GM21528 (cell line): ENCODE measurements around the gene INPP4A.

Source experiments
- ATAC-seq: cut with Tn5 transposase; IDR thresholded peaks from one replicate; pipeline ENCODE4 v1.9.1; 2021; ENCODE audit warnings: mild to moderate bottlenecking, moderate library complexity; ENCODE audit not compliant: unreplicated experiment, low FRiP score

INPP4A gene

GRCh38 chr2:98509542-98510321, 65.1 kb downstream of the INPP4A start:
- no peak for ATAC-seq

GRCh38 chr2:98510322-98510662, 65.6 kb downstream of the INPP4A start:
- ATAC-seq: no peak

DNA sequence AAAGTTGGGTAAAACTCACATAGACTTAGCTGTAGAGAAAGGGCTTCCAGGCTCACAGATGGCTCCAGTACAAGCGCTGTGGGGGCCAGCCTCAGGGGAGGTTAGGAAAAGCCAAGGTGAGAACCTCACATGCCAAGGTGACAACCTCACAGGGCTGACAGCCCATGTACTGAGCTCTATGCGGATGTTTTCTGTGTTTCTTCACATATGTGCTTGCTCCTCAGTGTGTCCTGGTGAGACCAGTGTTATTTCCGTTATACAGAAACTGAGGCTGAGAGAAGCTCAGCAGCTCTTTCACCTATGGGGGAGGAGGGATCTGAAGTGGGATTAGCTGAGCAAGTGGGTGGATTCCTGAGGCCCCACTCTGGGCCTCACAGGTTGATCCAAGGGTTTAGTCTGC, 67.3 kb downstream of the INPP4A start:
- no peak for ATAC-seq

GRCh38 chr2:98512699-98513098, 68.0 kb downstream of the INPP4A start:
- no peak for ATAC-seq

DNA sequence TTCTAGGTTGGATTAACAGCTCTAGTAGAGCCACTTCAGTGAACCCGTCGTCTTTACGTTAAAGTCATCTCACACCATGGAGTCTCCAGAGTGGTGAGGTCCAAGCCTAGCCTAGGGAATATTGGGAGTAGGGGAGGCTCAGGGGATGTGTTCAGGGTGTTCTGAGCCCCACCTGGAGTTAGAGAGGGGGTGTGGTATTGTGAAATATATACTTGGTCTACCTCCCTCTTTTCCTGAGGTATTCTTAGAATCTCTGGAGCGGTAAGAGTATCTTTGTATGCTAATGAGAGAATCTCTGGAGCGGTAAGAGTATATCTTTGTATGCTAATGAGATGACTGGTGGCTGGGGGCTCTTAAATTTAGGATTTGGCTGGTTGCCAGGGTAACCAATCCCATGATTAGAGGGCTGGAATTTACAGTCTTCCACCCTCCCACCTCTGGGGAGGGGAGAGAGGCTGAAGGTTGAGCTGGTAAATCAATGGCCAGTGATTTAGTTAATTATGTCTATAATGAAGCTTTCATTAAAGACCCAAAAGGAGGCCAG, 69.5 kb downstream of the INPP4A start:
- no peak for ATAC-seq

- ATAC-seq: no peak
These were observed 70.2 kb downstream of the INPP4A start for GRCh38 chr2:98514879-98515249.

GRCh38 chr2:98515250-98515991, 70.8 kb downstream of the INPP4A start:
- no peak for ATAC-seq

DNA sequence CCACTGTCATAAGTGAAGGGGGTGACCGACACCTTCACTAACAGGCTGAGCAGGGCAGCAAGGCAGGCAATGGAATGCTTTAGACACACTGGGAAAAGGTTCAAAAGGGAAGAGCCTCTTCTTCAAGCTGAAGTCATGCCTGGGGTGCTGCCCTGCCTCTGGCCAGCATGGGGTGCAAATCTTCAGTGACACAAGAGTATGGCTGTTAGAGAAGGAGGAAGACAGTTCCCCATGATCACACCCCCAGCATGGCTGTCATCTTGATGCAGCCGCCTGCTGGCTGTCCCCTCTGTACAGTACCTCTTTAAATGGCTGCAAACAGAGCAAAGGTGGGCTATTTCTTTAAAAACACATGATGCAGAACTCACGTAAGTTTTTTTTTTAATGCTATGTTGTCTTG, 71.9 kb downstream of the INPP4A start:
- no peak for ATAC-seq

- ATAC-seq: no peak
These were observed 73.0 kb downstream of the INPP4A start for GRCh38 chr2:98517636-98518035.

- ATAC-seq: no peak
These were observed 73.4 kb downstream of the INPP4A start for GRCh38 chr2:98518101-98518500.

- no peak for ATAC-seq
These were observed 74.5 kb downstream of the INPP4A start for GRCh38 chr2:98519156-98519555.

DNA sequence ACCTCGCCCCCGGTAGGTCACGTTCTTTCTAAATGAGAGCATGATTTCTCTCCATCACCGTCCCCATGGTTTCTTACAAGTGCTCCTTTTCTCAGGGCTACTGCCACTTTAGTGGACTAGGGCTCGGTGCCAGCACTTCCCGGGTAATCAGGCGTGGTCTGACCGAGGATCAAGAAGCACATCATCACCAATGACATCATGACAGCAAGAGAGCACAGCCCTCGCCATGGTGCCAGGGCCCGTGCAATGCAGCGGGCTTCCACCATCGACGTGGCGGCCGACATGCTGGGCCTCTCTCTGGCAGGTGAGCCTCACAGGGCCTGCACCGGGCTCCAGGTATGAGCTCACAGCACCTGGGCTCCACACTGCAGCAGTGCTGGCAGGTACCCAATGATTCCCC, 75.2 kb downstream of the INPP4A start:
- ATAC-seq: no peak

DNA sequence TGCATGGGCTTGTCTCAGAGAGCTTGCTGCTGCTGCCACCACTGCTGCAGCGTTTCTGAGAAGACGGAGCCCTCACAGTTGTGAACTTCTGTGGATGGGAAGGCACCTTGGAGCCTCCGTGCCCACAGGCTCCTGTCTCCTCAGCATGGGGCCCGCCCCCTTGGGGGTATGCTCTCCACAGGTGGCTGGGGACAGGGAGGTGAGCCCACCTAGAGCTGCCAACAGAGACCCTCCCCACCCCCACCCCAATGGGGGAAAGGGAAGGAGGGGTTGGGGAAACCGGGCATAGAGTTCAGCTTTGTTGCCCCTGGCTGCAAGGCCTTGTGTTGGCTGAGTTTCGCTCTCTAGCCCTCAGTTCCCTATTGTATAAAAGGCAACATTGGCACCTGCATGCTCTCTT, 76.1 kb downstream of the INPP4A start:
- ATAC-seq: no peak

DNA sequence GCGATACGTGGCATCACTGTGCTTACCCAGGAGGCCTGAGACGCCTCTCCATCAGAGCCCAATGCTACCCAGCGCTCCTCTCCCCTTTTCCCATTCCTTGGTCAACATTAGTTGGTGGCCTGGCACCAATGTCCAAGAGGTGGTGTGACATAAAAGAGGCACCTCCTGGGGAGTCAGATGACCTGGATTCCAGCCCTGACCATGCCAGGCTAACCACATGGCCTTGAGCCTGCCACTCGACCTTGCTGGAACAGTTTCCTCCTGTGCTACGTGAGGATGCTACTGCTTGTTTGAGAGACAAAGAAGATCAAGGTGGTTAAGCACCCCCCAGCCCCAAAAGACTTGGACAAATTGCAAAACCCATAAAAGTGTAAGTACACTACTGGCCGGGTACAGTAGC, 76.6 kb downstream of the INPP4A start:
- no peak for ATAC-seq

- no peak for ATAC-seq
These were observed 78.2 kb downstream of the INPP4A start for GRCh38 chr2:98522854-98523253.

DNA sequence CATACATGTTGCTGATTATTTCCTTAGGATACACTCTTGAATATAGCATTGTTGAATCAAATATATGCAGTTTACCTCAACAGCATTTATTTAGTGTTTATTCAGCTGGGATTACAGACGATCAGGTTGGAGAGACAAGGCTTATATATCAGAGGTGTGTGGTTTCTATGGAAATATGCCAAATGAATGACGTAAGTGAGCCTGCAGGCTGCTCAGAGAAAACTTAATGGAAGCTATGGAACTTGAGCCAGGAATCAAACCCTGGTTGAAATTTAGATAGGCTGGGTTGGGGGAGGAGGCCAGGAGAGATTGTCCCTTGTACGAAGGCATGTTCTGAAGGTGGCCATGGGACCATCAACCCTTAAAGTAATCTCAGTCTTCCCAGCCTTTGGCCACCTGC, 79.5 kb downstream of the INPP4A start:
- ATAC-seq: no peak

- no peak for ATAC-seq
These were observed 83.7 kb downstream of the INPP4A start for GRCh38 chr2:98528349-98528748.

- no peak for ATAC-seq
These were observed 85.5 kb downstream of the INPP4A start for GRCh38 chr2:98530114-98530513.

- no peak for ATAC-seq
These were observed 88.1 kb downstream of the INPP4A start for GRCh38 chr2:98532756-98533155.

DNA sequence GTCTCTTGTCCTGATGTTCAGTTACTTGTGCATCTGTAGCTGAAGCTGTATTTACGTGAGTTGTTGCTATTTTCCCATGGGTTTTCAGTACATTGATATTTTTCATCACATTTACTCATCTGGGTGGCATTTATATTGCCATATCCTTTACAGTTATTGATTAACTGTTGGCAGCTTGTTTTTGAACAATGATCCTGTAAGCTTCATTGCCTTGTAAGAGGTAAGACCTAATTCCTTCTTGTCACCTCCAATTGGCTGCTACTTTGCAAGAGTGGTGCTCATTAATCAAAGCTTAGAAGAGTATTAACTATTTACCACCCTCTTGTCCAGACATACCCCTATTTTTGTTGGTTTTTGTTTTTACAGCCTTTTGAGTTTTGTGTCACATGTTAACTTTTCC, 88.9 kb downstream of the INPP4A start:
- ATAC-seq: no peak

- no peak for ATAC-seq
These were observed 90.1 kb downstream of the INPP4A start for GRCh38 chr2:98534761-98535160.
